Thymus (tissue), 11 donors: Measurements from ENCODE around the gene ANKRD12. TPM values are rescaled to one million over a fixed set of nuclear protein-coding genes. Genes with fewer than 3 reads are reported as not detected.

ENCODE experiments used
- DNase-seq, 9 donors: peaks; one replicate each; pipeline ENCODE4 v3.0.0-alpha.2; 2013; ENCODE audit warnings: low spot score in 9 of 9, low read depth in 6 of 9, missing footprints in 1 of 9
- H3K27ac ChIP-seq, 2 donors: one replicate each; pipeline ENCODE4 v1.5.1; 2013; ENCODE audit warnings: control low read depth in 1 of 2, low read depth in 1 of 2, low read length in 1 of 2, mild to moderate bottlenecking in 1 of 2, moderate library complexity in 1 of 2
- H3K27me3 ChIP-seq, 2 donors: one replicate each; pipeline ENCODE4 v1.5.1; 2013; ENCODE audit warnings: low read length in 1 of 2; ENCODE audit not compliant: control insufficient read depth in 2 of 2, insufficient read depth in 1 of 2
- H3K36me3 ChIP-seq, 2 donors: one replicate each; pipeline ENCODE4 v1.5.1; 2013; ENCODE audit warnings: low read length in 1 of 2, mild to moderate bottlenecking in 1 of 2, moderate library complexity in 1 of 2; ENCODE audit not compliant: control insufficient read depth in 2 of 2, insufficient read depth in 2 of 2
- H3K4me1 ChIP-seq, 2 donors: one replicate each; pipeline ENCODE4 v1.5.1; 2013; ENCODE audit warnings: low read length in 2 of 2; ENCODE audit not compliant: control insufficient read depth in 2 of 2, insufficient read depth in 2 of 2
- H3K4me3 ChIP-seq, 2 donors: one replicate each; pipeline ENCODE4 v1.5.1; 2013; ENCODE audit warnings: low read length in 2 of 2, control low read depth in 1 of 2, mild to moderate bottlenecking in 1 of 2
- H3K9me3 ChIP-seq, 2 donors: one replicate each; pipeline ENCODE4 v1.5.1; 2013; ENCODE audit warnings: low read length in 1 of 2, mild to moderate bottlenecking in 1 of 2; ENCODE audit not compliant: control insufficient read depth in 2 of 2, insufficient read depth in 1 of 2
- whole genome bisulfite sequencing: extraction: QIAGEN DNeasy Blood & Tissue Kit; methylation state at CpG from one replicate; pipeline ENCODE4 v1.1.7; 2013; 5-methylcytosine and 5-hydroxymethylcytosine counted together
- polyA plus RNA-seq: library from polyadenylated mRNA; stranded (reverse); fragments of 200-250 nt; gene quantifications from one replicate; pipeline ENCODE4 v1.2.3, GENCODE V29; 2013
- total RNA-seq: library from RNA; stranded (reverse); fragments of 120-200 nt; gene quantifications from one replicate; pipeline ENCODE4 v1.2.4, GENCODE V29; 2013
- donor health status: healthy.

The ANKRD12 gene
- total and polyA plus RNA-seq, 2 donors = 13.0 to 57.9 TPM

GRCh38 chr18:9178557-9178956 is 42.0 kb downstream of the ANKRD12 start:
- WGBS = 99% methylated on average over 1 of the region's 1 CpG
- peaks cover 0 to 8% of the 10 kb centered on the region in 2 donors for H3K4me1 ChIP-seq

GRCh38 chr18:9181275-9181674 is 44.7 kb downstream of the ANKRD12 start:
- no peak for DNase-seq
- H3K4me3 ChIP-seq = no peak overlapping the region
- H3K9me3 ChIP-seq = no peaks in the 10 kb centered on the region
- no peaks in the 10 kb centered on the region for H3K27me3 ChIP-seq
- WGBS = 97% methylated on average over 3 of the region's 3 CpGs
- no peak overlapping the region for H3K27ac ChIP-seq
- H3K4me1 ChIP-seq = no peaks in the 10 kb centered on the region
- peaks cover 0 to 3% of the 10 kb centered on the region in 2 donors for H3K36me3 ChIP-seq

More at GRCh38 chr18:9178557-9178956, 42.0 kb downstream of the ANKRD12 start:
- Histone ChIP-seq H3K4me3 (no peak overlapping the region), H3K9me3 (no peaks in the 10 kb centered on the region), H3K36me3 (peaks cover 0 to 3% of the 10 kb centered on the region in 2 donors), H3K27me3 (no peaks in the 10 kb centered on the region), H3K27ac (no peak overlapping the region)
- DNase-seq = no peak

GRCh38 chr18:9182852-9183399 is 46.3 kb downstream of the ANKRD12 start:
- no peak overlapping the region for H3K27ac ChIP-seq
- H3K4me3 ChIP-seq = no peak overlapping the region
- no peak for DNase-seq
- no peaks in the 10 kb centered on the region for H3K4me1 ChIP-seq
- peaks cover under 1 to 3% of the 10 kb centered on the region in 2 donors for H3K36me3 ChIP-seq
- no peaks in the 10 kb centered on the region for H3K9me3 ChIP-seq
- 70% methylated on average over 5 of the region's 5 CpGs for WGBS
- H3K27me3 ChIP-seq = no peaks in the 10 kb centered on the region

GRCh38 chr18:9184998-9185613 is 48.5 kb downstream of the ANKRD12 start:
- DNase-seq = no peak
- WGBS = 65% methylated on average over 4 of the region's 4 CpGs
- peaks cover 4 to 14% of the 10 kb centered on the region in 2 donors for H3K36me3 ChIP-seq
- no peak overlapping the region for H3K27ac ChIP-seq
- H3K9me3 ChIP-seq = no peaks in the 10 kb centered on the region
- no peaks in the 10 kb centered on the region for H3K4me1 ChIP-seq
- no peak overlapping the region for H3K4me3 ChIP-seq
- no peaks in the 10 kb centered on the region for H3K27me3 ChIP-seq

GRCh38 chr18:9188359-9189231 is 52.0 kb downstream of the ANKRD12 start:
- Histone ChIP-seq H3K27me3 (no peaks in the 10 kb centered on the region), H3K4me1 (no peaks in the 10 kb centered on the region), H3K27ac (no peak overlapping the region), H3K36me3 (peaks cover 4 to 11% of the 10 kb centered on the region in 2 donors), H3K4me3 (no peak overlapping the region), H3K9me3 (no peaks in the 10 kb centered on the region)
- 97% methylated on average over 3 of the region's 3 CpGs for WGBS
- no peak for DNase-seq

GRCh38 chr18:9189491-9189890 is 52.9 kb downstream of the ANKRD12 start:
- Histone ChIP-seq H3K27me3 (no peaks in the 10 kb centered on the region), H3K9me3 (no peaks in the 10 kb centered on the region), H3K4me1 (no peaks in the 10 kb centered on the region), H3K36me3 (peaks cover 4 to 11% of the 10 kb centered on the region in 2 donors), H3K4me3 (no peak overlapping the region), H3K27ac (no peak overlapping the region)
- no peak for DNase-seq
- WGBS = 97% methylated on average over 2 of the region's 2 CpGs

- no peak for DNase-seq
- WGBS = 98% methylated on average over 2 of the region's 2 CpGs
These were observed 55.2 kb downstream of the ANKRD12 start for GRCh38 chr18:9191658-9192256.

GRCh38 chr18:9193031-9193430 is 56.5 kb downstream of the ANKRD12 start:
- no peaks in the 10 kb centered on the region for H3K4me1 ChIP-seq
- no peaks in the 10 kb centered on the region for H3K27me3 ChIP-seq
- no peak overlapping the region for H3K27ac ChIP-seq
- H3K9me3 ChIP-seq = no peaks in the 10 kb centered on the region
- WGBS = 95% methylated on average over 2 of the region's 2 CpGs
- peaks cover 6 to 14% of the 10 kb centered on the region in 2 donors for H3K36me3 ChIP-seq
- no peak overlapping the region for H3K4me3 ChIP-seq
- DNase-seq = no peak

More at GRCh38 chr18:9191658-9192256, 55.2 kb downstream of the ANKRD12 start:
- Histone ChIP-seq H3K27me3 (no peaks in the 10 kb centered on the region), H3K36me3 (peaks cover 7 to 16% of the 10 kb centered on the region in 2 donors), H3K4me3 (no peak overlapping the region), H3K9me3 (no peaks in the 10 kb centered on the region), H3K27ac (no peak overlapping the region), H3K4me1 (no peaks in the 10 kb centered on the region)

- 97% methylated on average over 4 of the region's 4 CpGs for WGBS
- Histone ChIP-seq H3K9me3 (no peaks in the 10 kb centered on the region), H3K4me3 (no peak overlapping the region), H3K27ac (no peak overlapping the region), H3K27me3 (no peaks in the 10 kb centered on the region), H3K4me1 (no peaks in the 10 kb centered on the region), H3K36me3 (peaks cover 4 to 6% of the 10 kb centered on the region in 2 donors)
- DNase-seq = no peak
These were observed 60.0 kb downstream of the ANKRD12 start for GRCh38 chr18:9196568-9196967.
